SK-N-MC (cell line): ENCODE measurements around the gene TTC7B.

ENCODE experiments used
- FOXP2 ChIP-seq: optimal IDR thresholded peaks from 2 replicates; pipeline ENCODE3; 2011; ENCODE audit warnings: mild to moderate bottlenecking, moderate library complexity; ENCODE audit not compliant: insufficient read depth; ENCODE audit errors: extremely low read length, control extremely low read depth
- POLR2AphosphoS5 ChIP-seq: IDR thresholded peaks from 2 replicates; pipeline ENCODE4 v1.6.1; 2012; ENCODE audit warnings: mild to moderate bottlenecking, low read depth, low read length, borderline replicate concordance

GRCh38 chr14:90558983-90559590 is 257.1 kb downstream of the TTC7B start:
- TF ChIP-seq FOXP2 (no peak), POLR2AphosphoS5 (no peak)
